WTC11 (cell line): ENCODE measurements around the gene PRR30.

Experiments used
- ATF2 ChIP-seq: sonication (generic); formaldehyde crosslinking; IDR thresholded peaks from 2 replicates; pipeline ENCODE4 v1.8.1; 2022; ENCODE audit warnings: low read depth, missing genetic modification reagents, borderline replicate concordance
- NR2C2 ChIP-seq: sonication (generic); formaldehyde crosslinking; IDR thresholded peaks from 2 replicates; pipeline ENCODE4 v1.8.0; 2022; ENCODE audit warnings: mild to moderate bottlenecking, missing genetic modification reagents

GRCh38 chr2:27125104-27125503, 14.1 kb downstream of the PRR30 start:
- TF ChIP-seq NR2C2 (CRISPR knock-in tag) (no peak), ATF2 (no peak)
